Lower lobe of right lung (tissue), 2 donors: Measurements from ENCODE around the gene TNFSF13. TPM values are rescaled to one million over a fixed set of nuclear protein-coding genes. Genes with fewer than 3 reads are reported as not detected.
A peak's percentile ranks its signal among the peaks of the same experiment; 100 is the strongest.
"Not testable (repeated sequence)": the region's sequence is repeated elsewhere in the genome, so short reads cannot be mapped to it uniquely, and the experiment has no call there.

ENCODE experiments used
- ATAC-seq, 2 donors: fragments of 200-7000 bp; cut with Tn5 transposase; one replicate each; pipeline ENCODE4 v1.9.1; 2020 to 2022; ENCODE audit warnings: mild to moderate bottlenecking in 2 of 2, moderate library complexity in 2 of 2
- DNase-seq: peaks from one replicate; pipeline ENCODE4 v3.0.0-alpha.2; 2020
- H3K27ac ChIP-seq: fragments of 200-600 bp; one replicate; pipeline ENCODE4 v1.8.0; 2022
- H3K27me3 ChIP-seq: fragments of 200-600 bp; one replicate; pipeline ENCODE4 v1.8.0; 2022; ENCODE audit warnings: low read depth
- H3K36me3 ChIP-seq: fragments of 200-600 bp; one replicate; pipeline ENCODE4 v1.8.0; 2022; ENCODE audit warnings: mild to moderate bottlenecking
- H3K4me1 ChIP-seq: fragments of 200-600 bp; one replicate; pipeline ENCODE4 v1.8.0; 2022
- H3K4me3 ChIP-seq: fragments of 200-600 bp; one replicate; pipeline ENCODE4 v1.8.0; 2022; ENCODE audit warnings: mild to moderate bottlenecking
- H3K9me3 ChIP-seq: fragments of 200-600 bp; one replicate; pipeline ENCODE4 v1.8.0; 2022
- intact Hi-C: fragments of 100-400 bp; cut with DNase I; formaldehyde crosslinking; loops from one replicate; pipeline ENCODE4 v1.11.0; 2022
- total RNA-seq: library from RNA; stranded (reverse); fragmentation: NEBNext Ultra II Directional; extraction: Animal tissue kit (Norgen Biotek cat#: 25700); gene quantifications from one replicate; pipeline ENCODE4 v1.2.1, GENCODE V29; 2021
- TF ChIP-seq, protein P1 (sequence below): fragments of 200-600 bp; IDR thresholded peaks from one replicate; pipeline ENCODE4 v1.8.0; 2022; ENCODE audit warnings: antibody characterized with exemption, mild to moderate bottlenecking
- donor health status: DM: no; HTN: yes; CAD: no; lungs with severe emphysema.

TNFSF13 gene
- total RNA-seq, 1 donor from 2014 or later: 161 TPM

DNA sequence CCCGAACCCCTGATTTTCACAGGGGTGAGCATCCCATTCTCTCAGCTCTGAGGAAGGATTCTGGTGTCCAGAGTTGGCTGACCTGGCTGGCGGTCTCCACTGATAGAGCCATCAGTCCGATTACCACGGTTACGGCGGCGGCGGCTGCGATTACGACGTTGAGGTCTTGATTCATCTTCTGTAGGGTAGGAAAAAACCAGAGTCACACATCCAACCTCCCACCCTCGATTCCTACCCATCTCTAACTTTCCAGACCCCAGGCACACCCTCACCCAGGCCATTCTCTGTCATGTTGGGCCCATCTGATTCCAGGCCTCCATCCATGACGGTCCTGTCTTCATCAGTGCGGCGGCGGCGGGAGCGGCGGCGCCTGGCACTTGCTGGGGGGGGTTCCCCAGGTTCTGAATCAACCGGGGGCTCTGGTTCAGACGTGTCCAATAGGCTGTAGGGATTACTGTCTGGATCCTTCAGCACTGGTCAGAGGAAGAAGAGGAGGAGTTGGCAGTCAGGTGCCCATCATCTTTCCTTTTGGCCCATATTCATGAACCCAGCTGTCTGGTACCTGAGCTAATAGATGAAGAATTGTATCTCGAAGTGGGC lies 34.0 kb downstream of the TNFSF13 start:
- ATAC-seq: no peak
- intact Hi-C loops: no loop called here
- no peak overlapping the region for H3K27ac ChIP-seq
- TF ChIP-seq, protein P1, sequence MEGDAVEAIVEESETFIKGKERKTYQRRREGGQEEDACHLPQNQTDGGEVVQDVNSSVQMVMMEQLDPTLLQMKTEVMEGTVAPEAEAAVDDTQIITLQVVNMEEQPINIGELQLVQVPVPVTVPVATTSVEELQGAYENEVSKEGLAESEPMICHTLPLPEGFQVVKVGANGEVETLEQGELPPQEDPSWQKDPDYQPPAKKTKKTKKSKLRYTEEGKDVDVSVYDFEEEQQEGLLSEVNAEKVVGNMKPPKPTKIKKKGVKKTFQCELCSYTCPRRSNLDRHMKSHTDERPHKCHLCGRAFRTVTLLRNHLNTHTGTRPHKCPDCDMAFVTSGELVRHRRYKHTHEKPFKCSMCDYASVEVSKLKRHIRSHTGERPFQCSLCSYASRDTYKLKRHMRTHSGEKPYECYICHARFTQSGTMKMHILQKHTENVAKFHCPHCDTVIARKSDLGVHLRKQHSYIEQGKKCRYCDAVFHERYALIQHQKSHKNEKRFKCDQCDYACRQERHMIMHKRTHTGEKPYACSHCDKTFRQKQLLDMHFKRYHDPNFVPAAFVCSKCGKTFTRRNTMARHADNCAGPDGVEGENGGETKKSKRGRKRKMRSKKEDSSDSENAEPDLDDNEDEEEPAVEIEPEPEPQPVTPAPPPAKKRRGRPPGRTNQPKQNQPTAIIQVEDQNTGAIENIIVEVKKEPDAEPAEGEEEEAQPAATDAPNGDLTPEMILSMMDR: no peak
- peaks cover 21% of the 10 kb centered on the region for H3K4me1 ChIP-seq
- peaks cover 90% of the 10 kb centered on the region for H3K36me3 ChIP-seq
- no peaks in the 10 kb centered on the region for H3K9me3 ChIP-seq
- no peaks in the 10 kb centered on the region for H3K27me3 ChIP-seq
- no peak for DNase-seq
- no peak overlapping the region for H3K4me3 ChIP-seq

DNA sequence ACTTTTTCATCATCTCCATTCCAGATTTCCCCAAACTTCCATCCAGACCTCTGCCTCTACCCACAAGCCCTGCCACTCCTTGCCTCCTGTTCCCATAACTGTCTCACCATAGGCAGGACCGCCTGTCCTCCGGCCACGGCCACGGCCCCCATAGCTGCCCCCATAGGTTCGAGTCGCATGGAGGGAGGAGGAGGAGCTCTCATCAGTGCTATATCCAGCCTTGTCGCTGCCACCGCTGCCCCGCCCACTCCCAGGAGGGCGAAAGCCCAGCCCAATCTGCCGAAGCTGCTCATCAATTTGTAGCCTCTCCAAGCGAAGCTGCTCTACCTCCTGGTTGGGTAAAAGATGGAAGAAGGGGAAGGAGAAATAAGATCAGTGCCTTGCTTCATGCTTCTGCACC lies 34.7 kb downstream of the TNFSF13 start:
- Histone ChIP-seq H3K4me3 (no peak overlapping the region), H3K27ac (no peak overlapping the region), H3K36me3 (peaks cover 88% of the 10 kb centered on the region), H3K27me3 (no peaks in the 10 kb centered on the region), H3K4me1 (peaks cover 14% of the 10 kb centered on the region), H3K9me3 (no peaks in the 10 kb centered on the region)
- ATAC-seq (no peak), DNase-seq (no peak)
- intact Hi-C loops: no loop called here
- TF ChIP-seq, protein P1: no peak

DNA sequence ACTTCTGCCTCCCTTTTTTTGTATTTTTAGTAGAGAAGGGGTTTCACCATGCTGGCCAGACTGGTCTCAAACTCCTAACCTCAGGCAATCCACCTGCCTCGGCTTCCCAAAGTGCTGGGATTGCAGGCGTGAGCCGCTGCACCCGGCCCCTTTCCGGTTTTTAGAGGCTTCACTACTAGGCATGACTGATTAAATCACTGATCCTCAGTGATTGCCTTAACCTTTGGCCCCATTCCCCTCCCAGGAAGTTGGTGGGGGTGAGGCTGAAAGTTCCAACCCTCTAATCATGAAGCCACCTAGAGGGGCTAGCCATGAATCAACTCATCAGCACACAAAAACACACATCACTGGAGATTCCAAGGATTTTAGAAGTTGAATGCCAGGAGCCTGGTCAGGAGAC lies 39.0 kb downstream of the TNFSF13 start:
- peak; percentile 6 for DNase-seq
- ATAC-seq, H3K9me3 ChIP-seq, H3K27ac ChIP-seq, H3K4me1 ChIP-seq, H3K27me3 ChIP-seq, H3K4me3 ChIP-seq, intact Hi-C loops: not testable (repeated sequence)
- peaks cover 98% of the 10 kb centered on the region for H3K36me3 ChIP-seq

DNA sequence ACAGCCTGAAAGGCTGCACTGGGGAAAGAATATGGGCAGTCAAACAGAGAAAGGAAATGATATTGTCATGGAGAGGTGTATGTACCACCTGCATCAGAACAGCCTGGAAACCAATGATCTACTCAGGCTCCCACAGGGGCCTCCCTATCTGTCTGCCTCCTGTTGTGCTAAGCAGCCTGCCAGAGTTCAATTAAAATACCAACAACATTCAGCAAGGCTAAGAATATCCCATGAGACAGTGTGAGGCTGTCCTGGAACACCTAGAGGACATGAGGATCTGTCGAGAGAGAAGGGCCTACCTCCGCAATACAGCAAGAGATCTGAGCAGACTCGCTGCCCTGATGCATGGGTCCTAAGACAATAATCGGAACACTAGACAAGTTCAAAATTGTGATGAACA lies 47.7 kb downstream of the TNFSF13 start:
- no peak overlapping the region for H3K4me3 ChIP-seq
- peak; percentile 3 for DNase-seq
- TF ChIP-seq, protein P1: no peak
- H3K4me1 ChIP-seq: peaks cover under 1% of the 10 kb centered on the region
- no peak for ATAC-seq
- peaks cover 61% of the 10 kb centered on the region for H3K36me3 ChIP-seq
- H3K27ac ChIP-seq: no peak overlapping the region
- no peaks in the 10 kb centered on the region for H3K27me3 ChIP-seq
- H3K9me3 ChIP-seq: no peaks in the 10 kb centered on the region
- intact Hi-C loops: no loop called here

DNA sequence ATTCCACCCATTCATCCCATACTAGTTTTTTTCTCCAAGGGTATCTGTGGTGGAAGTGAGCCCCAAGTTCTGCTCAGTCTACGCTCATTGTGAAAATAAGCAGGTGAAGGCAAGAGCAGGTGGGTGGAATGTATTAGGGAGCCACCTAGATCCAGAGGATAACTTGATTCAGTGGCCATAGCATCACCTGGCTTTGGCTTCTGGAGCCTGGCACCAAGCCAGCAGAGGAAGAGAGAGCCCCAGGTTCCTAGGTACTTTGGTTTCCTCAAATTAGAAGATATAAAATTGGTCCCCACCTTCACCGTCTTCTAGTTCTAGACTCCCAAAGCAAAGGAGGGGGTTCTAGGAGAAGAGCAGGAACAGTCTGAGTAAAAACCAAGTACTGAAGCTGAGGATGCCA lies 52.1 kb downstream of the TNFSF13 start:
- intact Hi-C loops: no loop called here
- TF ChIP-seq, protein P1: no peak
- Histone ChIP-seq H3K36me3 (peaks cover 19% of the 10 kb centered on the region), H3K4me3 (no peak overlapping the region), H3K4me1 (peaks cover 33% of the 10 kb centered on the region), H3K27ac (no peak overlapping the region), H3K27me3 (no peaks in the 10 kb centered on the region), H3K9me3 (no peaks in the 10 kb centered on the region)
- DNase-seq: peak; percentile 28
- no peak for ATAC-seq

Other genes with a start within 250 kb of the TNFSF13 start
- 66.6 TPM for gene GPS2, start 243.4 kb upstream of the TNFSF13 start, total RNA-seq
- gene NEURL4, start 229.4 kb upstream of the TNFSF13 start, total RNA-seq: 35.2 TPM
- gene ACAP1, start 222.2 kb upstream of the TNFSF13 start, total RNA-seq: 26.5 TPM
- gene KCTD11, start 206.6 kb upstream of the TNFSF13 start, total RNA-seq: 11.0 TPM
- not detected for gene TMEM95, start 203.6 kb upstream of the TNFSF13 start, total RNA-seq
- 4.1 TPM for gene TNK1, start 177.7 kb upstream of the TNFSF13 start, total RNA-seq
- gene PLSCR3, start 164.2 kb upstream of the TNFSF13 start, total RNA-seq: 27.1 TPM
- gene TMEM256, start 154.7 kb upstream of the TNFSF13 start, total RNA-seq: 51.2 TPM
- 9.5 TPM for gene NLGN2, start 150.9 kb upstream of the TNFSF13 start, total RNA-seq
- not detected for gene SPEM1, start 138.4 kb upstream of the TNFSF13 start, total RNA-seq
- not detected for gene SPEM2, start 133.1 kb upstream of the TNFSF13 start, total RNA-seq
- not detected for gene SPEM3, start 129.9 kb upstream of the TNFSF13 start, total RNA-seq
- gene TMEM102, start 123.3 kb upstream of the TNFSF13 start, total RNA-seq: 8.1 TPM
- 1.2 TPM for gene FGF11, start 119.2 kb upstream of the TNFSF13 start, total RNA-seq
- 8.4 TPM for gene CHRNB1, start 113.7 kb upstream of the TNFSF13 start, total RNA-seq
- gene ZBTB4, start 79.1 kb upstream of the TNFSF13 start, total RNA-seq: 79.0 TPM
- not detected for gene SLC35G6, start 77.3 kb upstream of the TNFSF13 start, total RNA-seq
- gene POLR2A, start 74.4 kb upstream of the TNFSF13 start, total RNA-seq: 101 TPM
- 91.3 TPM for gene TNFSF12, start 9.7 kb upstream of the TNFSF13 start, total RNA-seq
- gene SENP3, start 3.2 kb downstream of the TNFSF13 start, total RNA-seq: 87.0 TPM
- 667 TPM for gene CD68, start 20.9 kb downstream of the TNFSF13 start, total RNA-seq
- 55.3 TPM for gene MPDU1, start 25.1 kb downstream of the TNFSF13 start, total RNA-seq
- 0.47 TPM for gene SOX15, start 31.3 kb downstream of the TNFSF13 start, total RNA-seq
- gene FXR2, start 56.1 kb downstream of the TNFSF13 start, total RNA-seq: 36.0 TPM
- 86.3 TPM for gene SAT2, start 69.1 kb downstream of the TNFSF13 start, total RNA-seq
- gene SHBG, start 71.4 kb downstream of the TNFSF13 start, total RNA-seq: not detected
- 3.1 TPM for gene ATP1B2, start 92.2 kb downstream of the TNFSF13 start, total RNA-seq
- gene TP53, start 128.7 kb downstream of the TNFSF13 start, total RNA-seq: 34.8 TPM
- 8.3 TPM for gene WRAP53, start 129.7 kb downstream of the TNFSF13 start, total RNA-seq
- gene EFNB3, start 146.5 kb downstream of the TNFSF13 start, total RNA-seq: 1.6 TPM
- gene DNAH2, start 159.0 kb downstream of the TNFSF13 start, total RNA-seq: 6.2 TPM